CD4-positive, alpha-beta memory T cell (primary cell): Measurements from ENCODE around the gene CORO7. TPM values are rescaled to one million over a fixed set of nuclear protein-coding genes. Genes with fewer than 3 reads are reported as not detected.

Experiments
- CTCF ChIA-PET: fragments of 350-600 bp; sonication (Branson Sonifier 250); formaldehyde crosslinking; loops from one replicate; lab custom pipeline; 2021; ENCODE audit warnings: inconsistent platforms; ENCODE audit not compliant: partially characterized antibody; lab: Charles Lee
- POLR2A ChIA-PET: fragments of 350-600 bp; sonication (Branson Sonifier 250); formaldehyde crosslinking; loops from one replicate; lab custom pipeline; 2021; ENCODE audit not compliant: partially characterized antibody; lab: Charles Lee
- DNase-seq, 5 donors: peaks; one replicate each; pipeline versions ENCODE4 v3.0.0 to v3.0.0-alpha.2; 2020 to 2022; ENCODE audit warnings: mixed read lengths in 1 of 5
- H3K27ac ChIP-seq: one replicate; pipeline ENCODE4 v1.7.0; 2013; ENCODE audit warnings: low read depth, low read length
- H3K27me3 ChIP-seq: 2 replicates; pipeline ENCODE4 v1.7.0; 2013; ENCODE audit warnings: mild to moderate bottlenecking, low read length, moderate library complexity; ENCODE audit not compliant: insufficient read depth
- H3K36me3 ChIP-seq: 2 replicates; pipeline ENCODE4 v1.7.0; 2013; ENCODE audit warnings: mild to moderate bottlenecking, low read length, moderate library complexity; ENCODE audit not compliant: insufficient read depth
- H3K4me1 ChIP-seq: 2 replicates; pipeline ENCODE4 v1.7.0; 2013; ENCODE audit warnings: mild to moderate bottlenecking, low read length, moderate library complexity; ENCODE audit not compliant: insufficient read depth
- H3K4me3 ChIP-seq, 2 donors: one replicate each; pipeline ENCODE4 v1.7.0; 2013; ENCODE audit warnings: low read length in 2 of 2, mild to moderate bottlenecking in 1 of 2
- H3K9me3 ChIP-seq, 2 donors: one replicate each; pipeline ENCODE4 v1.7.0; 2013; ENCODE audit warnings: low read length in 2 of 2, control low read depth in 1 of 2; ENCODE audit not compliant: control insufficient read depth in 1 of 2
- H3K27ac Mint-ChIP-seq, 7 donors: one replicate each; pipeline ENCODE4 v1.8.0; 2020 to 2021; ENCODE audit warnings: mixed read lengths in 7 of 7, mild to moderate bottlenecking in 6 of 7, inconsistent platforms in 3 of 7, moderate library complexity in 3 of 7
- H3K27me3 Mint-ChIP-seq, 2 donors: one replicate each; pipeline ENCODE4 v1.8.0; 2020 to 2021; ENCODE audit warnings: mixed read lengths in 2 of 2
- H3K36me3 Mint-ChIP-seq, 2 donors: one replicate each; pipeline ENCODE4 v1.8.0; 2020 to 2021; ENCODE audit warnings: mixed read lengths in 2 of 2, inconsistent platforms in 1 of 2, mild to moderate bottlenecking in 1 of 2
- H3K4me1 Mint-ChIP-seq, 4 donors: one replicate each; pipeline ENCODE4 v1.8.0; 2020 to 2021; ENCODE audit warnings: mixed read lengths in 4 of 4, mild to moderate bottlenecking in 1 of 4
- H3K4me3 Mint-ChIP-seq, 8 donors: one replicate each; pipeline ENCODE4 v1.8.0; 2020 to 2021; ENCODE audit warnings: mixed read lengths in 8 of 8, mild to moderate bottlenecking in 7 of 8, moderate library complexity in 6 of 8, inconsistent platforms in 3 of 8
- H3K9me3 Mint-ChIP-seq, 8 donors: one replicate each; pipeline ENCODE4 v1.8.0; 2020 to 2021; ENCODE audit warnings: mixed read lengths in 8 of 8, mild to moderate bottlenecking in 5 of 8, inconsistent platforms in 3 of 8, moderate library complexity in 1 of 8
- intact Hi-C: fragments of 100-400 bp; cut with micrococcal nuclease; formaldehyde crosslinking; loops from one replicate; pipeline ENCODE4 v1.15.1; 2023
- polyA plus RNA-seq, 2 donors: library from polyadenylated mRNA; unstranded; fragments of 300-500 nt; fragmentation: Illumina TruSeq; gene quantifications; one replicate each; pipeline ENCODE4 v1.2.3, GENCODE V29; 2021
- total RNA-seq, 2 experiments: library from RNA; stranded (reverse); gene quantifications; one replicate each; pipeline ENCODE4 v1.2.3, GENCODE V29; 2021

CORO7 gene
- total and polyA plus RNA-seq, 4 experiments from 2014 or later, result 48.2 to 184 (median 157) TPM

GRCh38 chr16:4372578-4373355, 43.6 kb downstream of the CORO7 start:
- CTCF ChIA-PET, result interaction anchor here (1.1 kb wide), 1 partner anchor 30 kb away, joined by 3 read pairs; no protein-coding TSS in a partner anchor
- Mint-ChIP-seq H3K4me1 (peaks cover 10 to 53% (median 31%) of the 10 kb centered on the region in 4 donors), H3K27ac (peak overlapping the region; percentile 6 to 93 (median 77)), H3K4me3 (peak overlapping the region; percentile 48 to 90 (median 83)), H3K27me3 (no peaks in the 10 kb centered on the region), H3K9me3 (peaks cover 0 to under 1% (median 0%) of the 10 kb centered on the region in 8 donors), H3K36me3 (peaks cover 0 to 24% of the 10 kb centered on the region in 2 donors)
- peaks cover 3% of the 10 kb centered on the region for H3K36me3 ChIP-seq
- POLR2A ChIA-PET, result interaction anchor here (0.7 to 1.3 kb wide), 4 partner anchors 14 to 93 kb away, joined by 3 to 4 read pairs (median 3); no protein-coding TSS in a partner anchor
- H3K27me3 ChIP-seq, result no peaks in the 10 kb centered on the region
- H3K4me3 ChIP-seq, result peak overlapping the region in 1 of 2 donors; percentile 42
- DNase-seq, result no peak
- H3K4me1 ChIP-seq, result peaks cover 42% of the 10 kb centered on the region
- peak overlapping the region; percentile 36 for H3K27ac ChIP-seq
- H3K9me3 ChIP-seq, result no peaks in the 10 kb centered on the region
- intact Hi-C loops, result no loop called here

DNA sequence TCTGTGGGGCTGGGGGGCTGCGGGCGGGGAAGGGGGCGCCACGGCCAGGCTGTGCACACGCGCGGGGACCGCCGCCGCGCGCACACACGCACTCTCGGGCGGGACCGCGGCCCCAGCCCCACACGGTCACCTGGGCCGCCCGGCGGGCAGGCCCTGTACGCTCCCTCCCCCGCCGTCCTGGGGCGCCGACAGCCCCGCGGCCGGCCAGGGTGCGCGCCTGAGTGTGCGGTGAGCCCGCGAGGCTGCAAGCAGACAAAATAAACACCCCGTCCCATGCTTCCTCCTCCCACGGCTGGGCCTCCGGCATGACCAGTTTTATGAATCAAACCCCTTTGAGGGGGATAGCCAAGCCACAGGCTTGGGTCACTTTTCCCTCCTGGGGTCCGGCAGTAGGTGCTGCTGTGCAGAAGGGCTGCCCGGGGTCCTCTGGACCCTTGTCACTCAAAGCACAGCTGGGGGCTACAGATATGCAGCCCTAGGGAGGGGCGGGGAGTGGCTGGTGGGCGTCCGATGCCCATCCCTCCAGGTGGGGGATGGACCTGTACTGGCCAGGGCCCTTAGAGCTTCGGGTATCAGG, 44.3 kb downstream of the CORO7 start:
- ChIA-PET POLR2A (interaction anchor here (0.7 to 1.3 kb wide), 3 partner anchors 13 to 94 kb away, joined by 3 to 4 read pairs (median 3); no protein-coding TSS in a partner anchor), CTCF (no interaction called here)
- peak overlapping the region; percentile 70 to 93 (median 81) for H3K27ac Mint-ChIP-seq
- peak overlapping the region; percentile 77 to 90 (median 84) for H3K4me3 Mint-ChIP-seq
- peaks cover 5 to 27% of the 10 kb centered on the region in 2 donors for H3K36me3 Mint-ChIP-seq
- intact Hi-C loops, result no loop called here
- H3K9me3 Mint-ChIP-seq, result no peaks in the 10 kb centered on the region
- peak overlapping the region; percentile 36 for H3K27ac ChIP-seq
- peak overlapping the region in 1 of 2 donors; percentile 42 for H3K4me3 ChIP-seq
- no peaks in the 10 kb centered on the region for H3K27me3 ChIP-seq
- H3K4me1 ChIP-seq, result peaks cover 40% of the 10 kb centered on the region
- H3K4me1 Mint-ChIP-seq, result peaks cover 13 to 54% (median 30%) of the 10 kb centered on the region in 4 donors
- peaks cover 5% of the 10 kb centered on the region for H3K36me3 ChIP-seq
- no peaks in the 10 kb centered on the region for H3K9me3 ChIP-seq
- H3K27me3 Mint-ChIP-seq, result no peaks in the 10 kb centered on the region
- peak in 1 of 5 donors; percentile 30 for DNase-seq

- intact Hi-C loops, result loop anchor here (1.0 kb wide), 1 partner anchor 43 kb away; no protein-coding TSS in a partner anchor
- Mint-ChIP-seq H3K27ac (peak within 1 kb of the TSS; percentile 70 to 93 (median 81)), H3K36me3 (peaks cover 7 to 28% of the 10 kb centered on the region in 2 donors)
These were observed 44.9 kb downstream of the CORO7 start, which contains the start of gene VASN for GRCh38 chr16:4371357-4372000. VASN (plus strand) TSS chr16:4371848; CDS start chr16:4380878, 9,030 bp downstream.

GRCh38 chr16:4370570-4371356, 45.6 kb downstream of the CORO7 start:
- H3K4me1 ChIP-seq, result peaks cover 40% of the 10 kb centered on the region
- no peaks in the 10 kb centered on the region for H3K9me3 ChIP-seq
- DNase-seq, result no peak
- peak overlapping the region in 6 of 7 donors; percentile 25 to 85 (median 57) for H3K27ac Mint-ChIP-seq
- CTCF ChIA-PET, result interaction anchor here (0.8 to 1.7 kb wide), 3 partner anchors 11 to 178 kb away, joined by 3 to 5 read pairs (median 3); no protein-coding TSS in a partner anchor
- no peaks in the 10 kb centered on the region for H3K9me3 Mint-ChIP-seq
- POLR2A ChIA-PET, result interaction anchor here (0.9 to 2.0 kb wide), 2 partner anchors 9 to 44 kb away, joined by 3 to 7 read pairs; no protein-coding TSS in a partner anchor
- intact Hi-C loops, result loop anchor here (1.0 kb wide), 1 partner anchor 44 kb away; no protein-coding TSS in a partner anchor
- peak overlapping the region; percentile 19 for H3K27ac ChIP-seq
- H3K36me3 ChIP-seq, result peaks cover 5% of the 10 kb centered on the region
- H3K4me3 Mint-ChIP-seq, result no peak overlapping the region
- H3K27me3 ChIP-seq, result no peaks in the 10 kb centered on the region
- no peak overlapping the region for H3K4me3 ChIP-seq
- peaks cover 8 to 31% of the 10 kb centered on the region in 2 donors for H3K36me3 Mint-ChIP-seq
- H3K27me3 Mint-ChIP-seq, result no peaks in the 10 kb centered on the region
- peaks cover 11 to 52% (median 26%) of the 10 kb centered on the region in 4 donors for H3K4me1 Mint-ChIP-seq

More at GRCh38 chr16:4371357-4372000, 44.9 kb downstream of the CORO7 start, which contains the start of gene VASN:
- Histone ChIP-seq H3K27ac (peak within 1 kb of the TSS; percentile 36), H3K4me1 (peaks cover 40% of the 10 kb centered on the region), H3K36me3 (peaks cover 5% of the 10 kb centered on the region), H3K27me3 (no peaks in the 10 kb centered on the region), H3K4me3 (peak within 1 kb of the TSS in 1 of 2 donors; percentile 42), H3K9me3 (no peaks in the 10 kb centered on the region)
- Mint-ChIP-seq H3K9me3 (no peaks in the 10 kb centered on the region), H3K4me3 (peak within 1 kb of the TSS; percentile 77 to 90 (median 84)), H3K4me1 (peaks cover 11 to 54% (median 28%) of the 10 kb centered on the region in 4 donors), H3K27me3 (no peaks in the 10 kb centered on the region)
- ChIA-PET POLR2A (interaction anchor here (0.9 to 2.0 kb wide), 2 partner anchors 10 to 44 kb away, joined by 3 to 7 read pairs; no protein-coding TSS in a partner anchor), CTCF (interaction anchor here (0.8 to 1.7 kb wide), 3 partner anchors 12 to 177 kb away, joined by 3 to 5 read pairs (median 3); no protein-coding TSS in a partner anchor)
- peak; percentile 69 to 78 (median 71) for DNase-seq

- H3K27me3 ChIP-seq, result no peaks in the 10 kb centered on the region
- H3K4me1 ChIP-seq, result peaks cover 40% of the 10 kb centered on the region
- Mint-ChIP-seq H3K27ac (peak overlapping the region in 4 of 7 donors; percentile 35 to 85 (median 42)), H3K27me3 (no peaks in the 10 kb centered on the region), H3K9me3 (no peaks in the 10 kb centered on the region), H3K4me1 (peaks cover 10 to 46% (median 22%) of the 10 kb centered on the region in 4 donors), H3K36me3 (peaks cover 8 to 29% of the 10 kb centered on the region in 2 donors), H3K4me3 (peak overlapping the region in 2 of 8 donors; percentile 57 to 65)
- CTCF ChIA-PET, result interaction anchor here (1.4 to 1.7 kb wide), 2 partner anchors 11 to 81 kb away, joined by 3 to 5 read pairs; no protein-coding TSS in a partner anchor
- no peak overlapping the region for H3K4me3 ChIP-seq
- H3K36me3 ChIP-seq, result peaks cover 11% of the 10 kb centered on the region
- intact Hi-C loops, result no loop called here
- no peak overlapping the region for H3K27ac ChIP-seq
- DNase-seq, result no peak
- POLR2A ChIA-PET, result interaction anchor here (2.0 kb wide), 1 partner anchor 45 kb away, joined by 7 read pairs; no protein-coding TSS in a partner anchor
- H3K9me3 ChIP-seq, result no peaks in the 10 kb centered on the region
These were observed 46.2 kb downstream of the CORO7 start for GRCh38 chr16:4370151-4370550.
